B cell (primary cell): ENCODE measurements around the gene MCAM. TPM values are rescaled to one million over a fixed set of nuclear protein-coding genes. Genes with fewer than 3 reads are reported as not detected.
A peak's percentile ranks its signal among the peaks of the same experiment; 100 is the strongest.

Experiments used
- ATAC-seq: fragments of 200-7000 bp; cut with Tn5 transposase; one replicate; pipeline ENCODE4 v1.10.0; 2021; ENCODE audit warnings: low read depth, mild to moderate bottlenecking, moderate number of reproducible peaks, moderate library complexity
- CTCF ChIA-PET: fragments of 350-600 bp; sonication (Branson Sonifier 250); formaldehyde crosslinking; loops from one replicate; lab custom pipeline; 2021; ENCODE audit warnings: antibody characterized with exemption, inconsistent platforms; lab: Charles Lee
- POLR2A ChIA-PET: fragments of 350-600 bp; sonication (Branson Sonifier 250); formaldehyde crosslinking; loops from one replicate; lab custom pipeline; 2021; ENCODE audit warnings: antibody characterized with exemption; lab: Charles Lee
- DNase-seq: peaks from one replicate; pipeline ENCODE4 v3.0.0; 2013
- H2AFZ ChIP-seq: 2 replicates; pipeline ENCODE4 v1.6.1; 2012; ENCODE audit warnings: mild to moderate bottlenecking, low read depth, low read length; ENCODE audit not compliant: insufficient read depth, poor library complexity, severe bottlenecking
- H3K27ac ChIP-seq, 2 donors: 1 replicate in 1 of 2; 2 replicates in 1 of 2; pipeline ENCODE4 v1.5.1; 2012 to 2013; ENCODE audit warnings: low read length in 2 of 2, mild to moderate bottlenecking in 2 of 2, moderate library complexity in 1 of 2
- H3K27me3 ChIP-seq, 4 experiments: fragments of 200-600 bp in 1 of 4; sonication (generic) in 1 of 4; replicated peaks in 1 of 4; 1 replicate in 2 of 4; 2 replicates in 2 of 4; pipeline versions ENCODE4 v1.6.1 to v1.7.0; 2013 to 2016; ENCODE audit warnings: low read length in 3 of 4, mild to moderate bottlenecking in 2 of 4, mixed read lengths in 1 of 4, moderate library complexity in 1 of 4; ENCODE audit not compliant: insufficient read depth in 4 of 4, control insufficient read depth in 3 of 4; ENCODE audit errors: control extremely low read depth in 1 of 4
- H3K36me3 ChIP-seq, 2 experiments: replicated peaks in 1 of 2; 1 replicate in 1 of 2; 2 replicates in 1 of 2; pipeline versions ENCODE4 v1.6.1 to v1.7.1; 2013; ENCODE audit warnings: low read length in 1 of 2; ENCODE audit not compliant: insufficient read depth in 2 of 2, control insufficient read depth in 1 of 2; ENCODE audit errors: control extremely low read depth in 1 of 2, extremely low read depth in 1 of 2
- H3K4me1 ChIP-seq, 2 donors: fragments of 200-600 bp in 1 of 2; sonication (generic) in 1 of 2; 1 replicate in 1 of 2; 2 replicates in 1 of 2; pipeline versions ENCODE4 v1.5.1 to v1.6.1; 2013 to 2017; ENCODE audit warnings: low read length in 2 of 2; ENCODE audit not compliant: control insufficient read depth in 2 of 2, insufficient read depth in 2 of 2
- H3K4me2 ChIP-seq: replicated peaks from 2 replicates; pipeline ENCODE3; 2012; ENCODE audit warnings: mild to moderate bottlenecking, low read depth, low read length; ENCODE audit not compliant: poor library complexity, severe bottlenecking
- H3K4me3 ChIP-seq, 5 experiments: fragments of 200-600 bp in 1 of 5; sonication (generic) in 1 of 5; 1 replicate in 3 of 5; 2 replicates in 2 of 5; pipeline versions ENCODE4 v1.5.1 to v1.7.0; 2011 to 2016; ENCODE audit warnings: low read length in 4 of 5, mild to moderate bottlenecking in 4 of 5, low read depth in 2 of 5, control low read depth in 1 of 5, moderate library complexity in 1 of 5; ENCODE audit not compliant: insufficient read depth in 1 of 5; ENCODE audit errors: control extremely low read depth in 1 of 5, extremely low read depth in 1 of 5
- H3K79me2 ChIP-seq: fragments of 200-600 bp; sonication (generic); one replicate; pipeline ENCODE4 v1.6.0; 2016; ENCODE audit warnings: low read length; ENCODE audit not compliant: control insufficient read depth, insufficient read depth
- H3K9ac ChIP-seq: fragments of 200-600 bp; sonication (generic); 2 replicates; pipeline ENCODE4 v1.6.1; 2017; ENCODE audit warnings: mild to moderate bottlenecking, low read length, moderate library complexity
- H3K9me3 ChIP-seq, 3 donors: one replicate each; pipeline versions ENCODE4 v1.6.1 to v1.7.1; 2013; ENCODE audit warnings: low read length in 2 of 3; ENCODE audit not compliant: control insufficient read depth in 2 of 3, insufficient read depth in 1 of 3; ENCODE audit errors: control extremely low read depth in 1 of 3
- H4K20me1 ChIP-seq: 2 replicates; pipeline ENCODE4 v1.6.0; 2012; ENCODE audit warnings: mild to moderate bottlenecking, low read length; ENCODE audit not compliant: insufficient read depth, control insufficient read depth, poor library complexity, severe bottlenecking
- H3K27ac Mint-ChIP-seq: one replicate; pipeline ENCODE4 v1.8.0; 2021; ENCODE audit warnings: mixed read lengths
- H3K27me3 Mint-ChIP-seq: one replicate; pipeline ENCODE4 v1.8.0; 2021; ENCODE audit warnings: mixed read lengths
- H3K4me1 Mint-ChIP-seq: one replicate; pipeline ENCODE4 v1.8.0; 2021; ENCODE audit warnings: mixed read lengths
- H3K4me3 Mint-ChIP-seq: one replicate; pipeline ENCODE4 v1.8.0; 2021; ENCODE audit warnings: mixed read lengths
- H3K9me3 Mint-ChIP-seq: one replicate; pipeline ENCODE4 v1.8.0; 2022; ENCODE audit warnings: mixed read lengths; ENCODE audit not compliant: insufficient read depth
- EZH2 ChIP-seq: IDR thresholded peaks from 2 replicates; pipeline ENCODE4 v1.6.1; 2012; ENCODE audit warnings: borderline replicate concordance, low read depth, mild to moderate bottlenecking, moderate library complexity, low read length; ENCODE audit not compliant: insufficient read depth, poor library complexity, severe bottlenecking
- WGBS: methylation state at CpG from one replicate; pipeline ENCODE4 v1.1.5; 2013; ENCODE audit warnings: missing lambda C conversion rate; ENCODE audit not compliant: insufficient coverage; 5-methylcytosine and 5-hydroxymethylcytosine counted together
- intact Hi-C: fragments of 100-400 bp; cut with micrococcal nuclease; formaldehyde crosslinking; loops from one replicate; pipeline ENCODE4 v1.10.0; 2022
- polyA plus RNA-seq: library from polyadenylated mRNA; depleted of rRNA; stranded (reverse); fragments of >200 nt; gene quantifications from 2 replicates; pipeline ENCODE4 v1.2.3, GENCODE V29; 2012
- total RNA-seq, 2 donors: library from RNA; stranded (reverse); fragments of 120-200 nt in 1 of 2; gene quantifications; 1 replicate in 1 of 2; 2 replicates in 1 of 2; pipeline versions ENCODE4 v1.2.3 to v1.2.4, GENCODE V29; 2013 to 2022
- TF ChIP-seq, protein P1 (sequence below): fragments of 200-600 bp; IDR thresholded peaks from one replicate; pipeline ENCODE4 v1.8.0; 2022; ENCODE audit warnings: antibody characterized with exemption, mild to moderate bottlenecking

The MCAM gene
- total and polyA plus RNA-seq, 2 donors (not counting 1 experiment from before 2014, with no cell fraction given) = 0.42 to 1.1 TPM

DNA sequence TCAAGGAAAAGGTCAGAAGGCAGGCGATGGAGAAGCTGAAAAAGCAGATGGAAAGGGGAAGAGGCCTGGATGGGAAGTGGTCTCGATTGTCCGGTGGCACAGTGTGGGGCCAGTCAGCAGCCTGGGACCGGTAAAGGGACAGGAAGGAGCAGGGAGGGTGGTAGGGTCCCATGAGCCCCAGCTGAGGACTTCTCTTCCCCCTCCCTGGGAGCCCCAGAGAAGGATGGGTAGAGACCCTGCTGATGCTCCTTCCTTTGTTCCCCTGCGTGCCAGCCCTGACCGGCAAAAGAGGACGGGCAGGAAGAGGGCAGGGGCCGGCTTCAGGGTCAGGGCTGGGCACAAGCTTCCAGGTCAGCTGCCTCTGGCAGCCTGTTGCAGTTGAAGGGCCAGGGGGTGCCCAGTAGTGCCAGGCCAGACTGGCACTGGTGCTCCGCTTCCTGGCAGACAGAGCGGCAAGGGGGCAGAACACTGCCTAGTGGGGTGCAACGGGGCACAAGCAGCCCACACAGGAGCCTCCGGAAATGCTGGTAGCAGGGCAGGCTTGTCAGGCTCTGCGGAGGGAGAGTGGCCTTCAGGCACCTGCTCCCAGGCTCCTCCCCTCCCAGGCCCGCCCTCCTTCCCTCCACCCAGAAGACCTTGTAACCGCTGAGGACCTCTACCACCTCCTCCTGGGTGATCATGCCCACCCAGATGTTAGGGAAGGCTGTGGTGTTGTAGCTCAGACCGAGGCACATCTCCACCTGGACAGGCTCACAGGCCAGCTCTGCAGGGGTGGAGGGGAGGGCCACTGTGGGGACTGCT is 24.5 kb upstream of the MCAM start:
- DNase-seq (peak; percentile 34), ATAC-seq (peak; percentile 31)
- Histone ChIP-seq H3K4me2 (peak overlapping the region; percentile 76), H3K27ac (no peak overlapping the region), H4K20me1 (peaks cover 7% of the 10 kb centered on the region), H3K4me1 (peaks cover 31% of the 10 kb centered on the region in 2 donors), H2AFZ (no peak overlapping the region), H3K36me3 (peaks cover 0 to 2% of the 10 kb centered on the region in 2 experiments), H3K27me3 (peaks cover 0 to 56% (median 31%) of the 10 kb centered on the region in 4 experiments), H3K4me3 (no peak overlapping the region), H3K9ac (no peak overlapping the region), H3K79me2 (no peaks in the 10 kb centered on the region), H3K9me3 (peaks cover 0 to 3% (median 0%) of the 10 kb centered on the region in 3 donors)
- CTCF ChIA-PET = interaction anchor here (1.7 to 2.4 kb wide), 2 partner anchors 14 to 40 kb away, joined by 5 to 11 read pairs; partner anchors contain the start of gene USP2
- 21% methylated on average over 13 of the region's 16 CpGs for WGBS
- no peaks in the 10 kb centered on the region for H3K9me3 Mint-ChIP-seq
- peak overlapping the region; percentile 37 for H3K4me3 Mint-ChIP-seq
- no peak overlapping the region for H3K27ac Mint-ChIP-seq
- POLR2A ChIA-PET = no interaction called here
- intact Hi-C loops = no loop called here
- TF ChIP-seq EZH2 = no peak
- TF ChIP-seq, protein P1, sequence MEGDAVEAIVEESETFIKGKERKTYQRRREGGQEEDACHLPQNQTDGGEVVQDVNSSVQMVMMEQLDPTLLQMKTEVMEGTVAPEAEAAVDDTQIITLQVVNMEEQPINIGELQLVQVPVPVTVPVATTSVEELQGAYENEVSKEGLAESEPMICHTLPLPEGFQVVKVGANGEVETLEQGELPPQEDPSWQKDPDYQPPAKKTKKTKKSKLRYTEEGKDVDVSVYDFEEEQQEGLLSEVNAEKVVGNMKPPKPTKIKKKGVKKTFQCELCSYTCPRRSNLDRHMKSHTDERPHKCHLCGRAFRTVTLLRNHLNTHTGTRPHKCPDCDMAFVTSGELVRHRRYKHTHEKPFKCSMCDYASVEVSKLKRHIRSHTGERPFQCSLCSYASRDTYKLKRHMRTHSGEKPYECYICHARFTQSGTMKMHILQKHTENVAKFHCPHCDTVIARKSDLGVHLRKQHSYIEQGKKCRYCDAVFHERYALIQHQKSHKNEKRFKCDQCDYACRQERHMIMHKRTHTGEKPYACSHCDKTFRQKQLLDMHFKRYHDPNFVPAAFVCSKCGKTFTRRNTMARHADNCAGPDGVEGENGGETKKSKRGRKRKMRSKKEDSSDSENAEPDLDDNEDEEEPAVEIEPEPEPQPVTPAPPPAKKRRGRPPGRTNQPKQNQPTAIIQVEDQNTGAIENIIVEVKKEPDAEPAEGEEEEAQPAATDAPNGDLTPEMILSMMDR = no peak
- H3K4me1 Mint-ChIP-seq = peaks cover 23% of the 10 kb centered on the region
- H3K27me3 Mint-ChIP-seq = peaks cover 51% of the 10 kb centered on the region
